HL-60 (cell line): ENCODE data around the gene ERVK3-1.

Source experiments
- CTCF ChIP-seq: IDR thresholded peaks from one replicate; pipeline ENCODE4 v1.5.1; 2011; ENCODE audit warnings: low read length, control low read depth, inconsistent platforms; ENCODE audit not compliant: insufficient read depth
- GABPA ChIP-seq: IDR thresholded peaks from 2 replicates; pipeline ENCODE4 v1.6.1; 2012; ENCODE audit warnings: low read depth
- REST ChIP-seq: IDR thresholded peaks from 2 replicates; pipeline ENCODE4 v1.6.1; 2012; ENCODE audit warnings: low read depth; ENCODE audit not compliant: insufficient replicate concordance
- SPI1 ChIP-seq: IDR thresholded peaks from 2 replicates; pipeline ENCODE4 v1.6.1; 2012; ENCODE audit warnings: low read depth, mild to moderate bottlenecking, borderline replicate concordance

- no peak for TF ChIP-seq CTCF
- TF ChIP-seq REST: no peak
- TF ChIP-seq SPI1: no peak
- no peak for TF ChIP-seq GABPA
Measured at GRCh38 chr19:58345558-58345957, 40.4 kb downstream of the ERVK3-1 start.
